ENCODE data around the gene PCNA. TPM values are rescaled to one million over a fixed set of nuclear protein-coding genes. Genes with fewer than 3 reads are reported as not detected.

PCNA gene
- total and polyA plus RNA-seq, 2 of the 4 experiments (the other 2 are of a cell fraction), result 155 to 213 TPM

DNA sequence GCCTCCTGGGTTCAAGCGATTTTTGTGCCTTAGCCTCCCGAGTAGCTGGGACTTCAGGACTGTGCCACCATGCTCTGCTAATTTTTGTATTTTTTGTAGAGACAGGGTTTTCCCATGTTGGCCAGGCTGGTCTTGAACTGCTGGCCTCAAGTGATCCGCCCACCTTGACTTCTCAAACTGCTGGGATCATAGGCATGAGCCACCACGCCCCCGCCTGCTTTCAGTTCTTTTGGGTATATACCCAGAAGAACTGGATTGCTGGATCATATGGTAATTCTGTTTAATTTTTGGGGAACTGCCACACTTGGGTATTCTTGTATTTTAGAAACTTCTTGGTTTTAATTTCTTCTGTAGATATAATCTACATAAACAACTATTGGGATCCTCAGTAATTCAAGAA is 24.1 kb upstream of the PCNA start:
- Histone ChIP-seq H3K36me3 (ENCODE audit: control insufficient read depth, insufficient read depth, low read length) (no peaks in the 10 kb centered on the region; the same call in 1 of the 2 replicates), H3K4ac (ENCODE audit: low read depth, low read length) (no peak overlapping the region), H3K23ac (ENCODE audit: low read depth, low read length) (no peak overlapping the region), H4K20me1 (ENCODE audit: insufficient read depth, low read length) (peaks cover 36% of the 10 kb centered on the region), H2BK120ac (ENCODE audit: low read depth, low read length) (no peak overlapping the region), H3K9me3 (ENCODE audit: control insufficient read depth, insufficient read depth, low read length) (no peaks in the 10 kb centered on the region), H3K4me2 (ENCODE audit: low read depth, low read length) (no peak overlapping the region), H2BK20ac (ENCODE audit: low read depth, low read length) (no peak overlapping the region), H3K4me1 (ENCODE audit: control insufficient read depth, insufficient read depth, low read length) (peaks cover 8% of the 10 kb centered on the region), H3K27me3 (ENCODE audit: control insufficient read depth, insufficient read depth, low read length) (no peaks in the 10 kb centered on the region), H3K14ac (replicated peaks; ENCODE audit: low read depth, low read length) (no peak overlapping the region), H2AFZ (replicated peaks; ENCODE audit: low read length, poor library complexity) (no peak overlapping the region), H2BK15ac (ENCODE audit: low read depth, low read length) (no peak overlapping the region), H3K27ac (ENCODE audit: insufficient read depth, low read length) (no peak overlapping the region), H3K56ac (ENCODE audit: extremely low read depth, insufficient read depth, low read length) (no peak overlapping the region), H4K5ac (ENCODE audit: low read depth, low read length) (no peak overlapping the region), H2BK5ac (ENCODE audit: low read depth, low read length, poor library complexity, severe bottlenecking) (no peak overlapping the region), H3K9ac (ENCODE audit: low read depth, low read length) (no peak overlapping the region), H3K4me3 (ENCODE audit: insufficient read depth, low read depth, low read length) (no peak overlapping the region), H3K79me1 (ENCODE audit: low read depth in 1 of 2, low read length in 2 of 2) (peaks cover 34 to 92% of the 10 kb centered on the region in 2 experiments), H4K91ac (ENCODE audit: insufficient read depth, low read depth, low read length) (no peak overlapping the region), H3K9me1 (ENCODE audit: insufficient read depth, low read length) (peaks cover 32% of the 10 kb centered on the region), H4K8ac (ENCODE audit: low read depth in 2 of 2, low read length in 2 of 2) (no peak overlapping the region), H3K18ac (ENCODE audit: low read depth, low read length) (no peak overlapping the region), H2AK5ac (ENCODE audit: low read depth, low read length) (no peak overlapping the region), H2AK9ac (replicated peaks; ENCODE audit: low read depth, low read length, poor library complexity) (no peak overlapping the region)
- ChIA-PET POLR2A (ENCODE audit: unreplicated experiment) (no interaction called here), CTCF (no interaction called here)
- WGBS, 2 experiments (ENCODE audit: extremely low coverage in 2 of 2, insufficient read length in 1 of 2), result no CpG with 5 or more reads among the region's 5 CpGs
- TF ChIP-seq MXI1 (IDR thresholded peaks at IDR 0.05; ENCODE audit: borderline replicate concordance, low read depth, low read length) (no peak), CHD1 (IDR thresholded peaks at IDR 0.05; ENCODE audit: low read depth, low read length) (no peak), RFX5 (IDR thresholded peaks at IDR 0.05; ENCODE audit: low read depth, low read length) (no peak), NFE2L2 (IDR thresholded peaks at IDR 0.05; ENCODE audit: low read depth, low read length) (no peak), MAZ (IDR thresholded peaks at IDR 0.05; ENCODE audit: borderline replicate concordance, low read depth, low read length) (no peak), BHLHE40 (IDR thresholded peaks at IDR 0.05; ENCODE audit: low read depth, low read length) (no peak), CTCF (conservative IDR thresholded peaks at IDR 0.05; ENCODE audit: low read depth, low read length) (no peak), SMC3 (IDR thresholded peaks at IDR 0.05; ENCODE audit: low read depth, low read length) (no peak), FOS (IDR thresholded peaks at IDR 0.05; ENCODE audit: low read depth, low read length) (no peak), RAD21 (IDR thresholded peaks at IDR 0.05; ENCODE audit: low read length) (no peak), POLR2A (IDR thresholded peaks at IDR 0.05; ENCODE audit: low read depth, low read length) (no peak), RCOR1 (IDR thresholded peaks at IDR 0.05; ENCODE audit: insufficient replicate concordance, low read length) (no peak)
- TF ChIP-seq, protein P1, sequence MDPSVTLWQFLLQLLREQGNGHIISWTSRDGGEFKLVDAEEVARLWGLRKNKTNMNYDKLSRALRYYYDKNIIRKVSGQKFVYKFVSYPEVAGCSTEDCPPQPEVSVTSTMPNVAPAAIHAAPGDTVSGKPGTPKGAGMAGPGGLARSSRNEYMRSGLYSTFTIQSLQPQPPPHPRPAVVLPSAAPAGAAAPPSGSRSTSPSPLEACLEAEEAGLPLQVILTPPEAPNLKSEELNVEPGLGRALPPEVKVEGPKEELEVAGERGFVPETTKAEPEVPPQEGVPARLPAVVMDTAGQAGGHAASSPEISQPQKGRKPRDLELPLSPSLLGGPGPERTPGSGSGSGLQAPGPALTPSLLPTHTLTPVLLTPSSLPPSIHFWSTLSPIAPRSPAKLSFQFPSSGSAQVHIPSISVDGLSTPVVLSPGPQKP (IDR thresholded peaks at IDR 0.05; ENCODE audit: borderline replicate concordance, low read depth, low read length), result no peak
- TF ChIP-seq, protein P2, sequence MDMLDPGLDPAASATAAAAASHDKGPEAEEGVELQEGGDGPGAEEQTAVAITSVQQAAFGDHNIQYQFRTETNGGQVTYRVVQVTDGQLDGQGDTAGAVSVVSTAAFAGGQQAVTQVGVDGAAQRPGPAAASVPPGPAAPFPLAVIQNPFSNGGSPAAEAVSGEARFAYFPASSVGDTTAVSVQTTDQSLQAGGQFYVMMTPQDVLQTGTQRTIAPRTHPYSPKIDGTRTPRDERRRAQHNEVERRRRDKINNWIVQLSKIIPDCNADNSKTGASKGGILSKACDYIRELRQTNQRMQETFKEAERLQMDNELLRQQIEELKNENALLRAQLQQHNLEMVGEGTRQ (IDR thresholded peaks at IDR 0.05; ENCODE audit: low read depth, low read length), result no peak
- ATAC-seq (ENCODE audit: low read depth), result no peak
- intact Hi-C loops (cut with micrococcal nuclease) (loop anchor here (5.0 kb wide), 1 partner anchor 38 kb away; no protein-coding TSS in a partner anchor), dilution Hi-C loops (cut with HindIII; ENCODE audit: low sequenced_read_pairs, unreplicated experiment) (no loop called here), in situ Hi-C loops (cut with MboI; ENCODE audit: low sequenced_read_pairs) (no loop called here)
- no peak for DNase-seq
- BruUV-seq (replicated peaks), result no TSS peak
